KOPT-K1 (cell line): ENCODE results near the gene SYNPO2L.

Experiments
- H3K27ac ChIP-seq: fragments of 200-600 bp; sonication (generic); 2 replicates; pipeline ENCODE4 v1.5.1; 2016; ENCODE audit warnings: antibody characterized with exemption, mild to moderate bottlenecking, low read depth, low read length; ENCODE audit not compliant: poor library complexity, severe bottlenecking
- H3K36me3 ChIP-seq: fragments of 200-600 bp; sonication (generic); 2 replicates; pipeline ENCODE4 v1.5.1; 2017; ENCODE audit warnings: antibody characterized with exemption, mild to moderate bottlenecking, low read length, moderate library complexity; ENCODE audit not compliant: insufficient read depth
- H3K9me3 ChIP-seq: fragments of 200-600 bp; sonication (generic); 2 replicates; pipeline ENCODE4 v1.5.1; 2017; ENCODE audit warnings: antibody characterized with exemption, low read length, mild to moderate bottlenecking; ENCODE audit not compliant: insufficient read depth, poor library complexity, severe bottlenecking

The SYNPO2L gene

DNA sequence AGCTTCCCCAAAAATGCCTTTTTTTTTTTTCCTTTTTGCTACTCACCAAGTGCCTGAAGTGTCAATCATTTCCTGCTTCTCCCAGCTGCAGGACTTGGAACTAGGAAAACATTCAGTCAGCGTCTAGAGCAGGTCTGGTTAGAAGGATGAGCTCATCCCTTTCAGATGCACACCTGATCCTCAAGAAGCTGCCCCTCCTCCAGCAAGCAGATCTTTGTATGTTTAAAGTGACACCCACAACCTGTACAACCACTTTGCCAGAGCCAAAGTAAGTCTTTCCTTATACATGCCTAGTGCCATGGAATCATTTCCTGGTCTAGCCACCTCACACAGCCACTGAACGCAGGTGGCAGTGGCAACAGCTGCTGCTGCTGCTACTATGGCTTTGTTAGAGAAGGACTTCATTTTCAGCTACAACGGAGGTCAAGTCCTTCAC is 54.3 kb downstream of the SYNPO2L start:
- H3K9me3 ChIP-seq, result no peaks in the 10 kb centered on the region
- H3K27ac ChIP-seq, result no peak overlapping the region

DNA sequence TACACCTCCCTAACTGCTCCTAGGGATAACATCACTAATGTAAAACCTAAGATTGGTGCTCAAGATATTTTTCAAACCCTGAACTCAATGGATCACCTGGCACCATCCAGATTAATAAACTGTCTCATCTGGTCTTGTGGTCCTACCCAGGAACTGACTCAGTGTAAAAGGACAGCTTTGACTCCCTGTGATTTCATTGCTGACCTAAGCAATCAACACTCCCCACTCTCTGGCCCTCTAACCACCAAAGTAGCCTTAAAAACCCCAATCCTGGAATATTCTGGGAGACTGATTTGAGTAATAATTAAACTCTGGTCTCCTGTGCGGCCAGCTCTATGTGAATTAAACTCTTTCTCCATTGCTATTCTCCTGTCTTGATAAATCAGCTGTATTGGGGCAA is 58.5 kb downstream of the SYNPO2L start:
- no peaks in the 10 kb centered on the region for H3K36me3 ChIP-seq
- no peak overlapping the region for H3K27ac ChIP-seq
- H3K9me3 ChIP-seq, result no peaks in the 10 kb centered on the region

More for the DNA sequence above, 54.3 kb downstream of the SYNPO2L start:
- H3K36me3 ChIP-seq, result no peaks in the 10 kb centered on the region
